ENCODE results near the gene EEFSEC. TPM values are rescaled to one million over a fixed set of nuclear protein-coding genes. Genes with fewer than 3 reads are reported as not detected.

The EEFSEC gene
- total RNA-seq, 1 donor: 8.0 TPM

DNA sequence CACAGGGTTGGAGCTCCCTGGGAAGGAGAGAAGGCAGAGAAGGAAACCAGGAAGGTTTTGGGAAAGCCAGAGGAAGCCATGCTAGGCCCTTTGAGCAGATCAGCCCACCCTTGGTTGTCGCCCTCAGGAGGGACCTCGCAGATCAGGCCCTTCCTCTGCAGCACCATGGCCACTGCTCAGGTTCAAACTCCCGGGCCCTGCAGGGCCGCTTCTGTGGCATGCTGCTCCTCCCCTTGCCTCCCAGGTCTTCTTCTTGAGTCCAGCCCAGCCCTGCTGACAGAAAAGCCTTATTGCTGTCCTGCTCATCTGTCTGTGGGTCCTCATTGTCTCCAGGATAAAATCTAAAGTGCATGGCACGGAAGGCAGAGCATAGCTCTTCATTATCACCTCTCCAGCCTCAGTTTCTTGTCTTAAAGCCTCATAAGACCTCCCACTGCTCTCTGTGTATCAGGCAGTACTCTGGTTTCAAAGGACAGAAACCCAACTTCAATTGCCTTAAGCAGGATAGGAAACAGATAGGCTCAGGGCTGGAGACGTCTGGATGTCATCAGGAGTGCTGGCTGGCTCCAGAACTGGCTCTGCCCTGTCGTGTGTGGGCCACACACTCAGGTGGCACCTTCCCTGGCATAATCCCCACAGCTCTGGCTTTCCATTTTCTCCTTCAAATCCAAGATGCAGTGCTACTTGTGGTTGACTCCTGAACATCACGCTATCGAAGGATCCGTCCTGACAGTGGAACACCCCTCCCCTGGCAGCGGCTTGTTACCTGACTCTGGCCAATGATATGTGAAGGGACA, 118.5 kb downstream of the EEFSEC start:
- Histone ChIP-seq H3K27me3 (ENCODE audit: insufficient read depth, low read length) (no peaks in the 10 kb centered on the region), H3K9me3 (ENCODE audit: low read depth, low read length) (no peaks in the 10 kb centered on the region), H3K4me3 (ENCODE audit: low read length) (no peak overlapping the region), H3K4me1 (ENCODE audit: insufficient read depth, low read length) (no peaks in the 10 kb centered on the region)

DNA sequence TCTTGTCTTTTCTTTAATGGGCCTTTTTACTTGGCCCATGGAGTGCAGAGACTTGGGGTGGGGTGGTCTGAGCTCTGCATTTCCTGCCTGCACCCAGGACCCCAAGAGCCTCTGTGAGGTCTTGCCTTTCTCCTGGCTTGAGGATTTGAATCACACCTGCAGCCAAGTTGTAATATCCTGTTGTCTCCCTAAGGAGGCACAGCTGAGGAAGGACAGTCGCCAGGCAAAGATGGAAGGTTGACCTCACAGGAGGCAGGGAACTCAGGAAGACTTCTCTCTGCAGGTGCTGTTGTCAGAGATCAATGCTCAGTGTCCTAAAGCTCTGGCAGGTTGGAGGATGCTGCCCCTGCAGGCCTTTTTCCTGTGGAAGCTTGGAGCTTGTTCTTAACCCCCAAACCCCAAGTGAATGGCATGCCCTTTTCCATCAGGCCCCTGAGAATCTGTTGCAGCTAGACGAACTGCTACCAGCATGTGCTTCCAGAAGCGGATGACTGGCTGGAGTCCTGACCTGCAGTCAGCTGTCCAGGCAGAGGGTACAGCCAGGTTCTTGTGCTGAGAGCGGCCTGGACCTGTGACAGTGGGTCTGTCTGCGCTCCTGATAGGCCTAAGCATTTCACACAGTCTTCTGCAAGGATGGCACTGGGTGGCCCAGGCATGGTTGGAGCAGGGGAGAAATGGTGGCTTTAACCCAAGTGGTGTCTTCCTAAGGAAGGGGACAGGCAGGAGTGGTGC, 120.0 kb downstream of the EEFSEC start:
- no peaks in the 10 kb centered on the region for H3K9me3 ChIP-seq (ENCODE audit: low read depth, low read length)
- no peaks in the 10 kb centered on the region for H3K4me1 ChIP-seq (ENCODE audit: insufficient read depth, low read length)
- no peaks in the 10 kb centered on the region for H3K27me3 ChIP-seq (ENCODE audit: insufficient read depth, low read length)
- no peak overlapping the region for H3K4me3 ChIP-seq (ENCODE audit: low read length)

DNA sequence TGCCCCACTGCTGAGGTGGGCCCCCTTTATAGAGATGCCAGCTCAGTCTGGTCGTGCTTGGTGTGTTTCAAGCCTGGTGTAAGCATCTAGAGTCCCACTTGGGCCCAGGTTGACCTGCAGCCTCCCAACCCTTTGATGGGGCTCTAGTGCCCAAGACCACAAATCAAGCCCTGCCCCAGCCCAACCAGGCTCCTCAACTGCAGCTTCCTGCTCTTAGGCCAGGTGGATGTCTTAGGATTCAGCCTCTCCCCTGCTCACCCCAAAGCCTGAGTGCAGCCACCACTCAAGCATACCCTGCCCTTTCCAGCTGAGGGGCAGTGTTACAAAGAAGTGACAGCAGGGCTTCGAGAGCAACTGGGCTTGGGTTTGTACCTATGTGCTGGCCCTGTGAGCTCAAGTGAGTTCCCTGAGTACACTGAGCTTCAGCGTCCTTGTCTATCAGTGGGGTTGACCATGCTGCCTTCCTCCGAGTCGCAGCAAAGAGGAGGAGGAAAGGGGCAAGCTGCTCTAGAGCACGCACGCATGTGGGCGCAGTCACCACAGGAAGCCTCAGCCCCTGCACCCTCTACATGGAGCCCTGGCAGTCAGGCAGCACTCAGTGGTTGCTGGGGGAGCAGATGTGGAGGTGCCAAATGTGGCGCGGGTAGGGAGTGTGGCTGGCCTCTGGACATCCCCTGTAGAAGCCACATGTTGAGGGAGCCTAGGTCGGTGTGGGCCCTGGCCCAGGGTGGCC, 120.7 kb downstream of the EEFSEC start:
- Histone ChIP-seq H3K27me3 (ENCODE audit: insufficient read depth, low read length) (no peaks in the 10 kb centered on the region), H3K4me3 (ENCODE audit: low read length) (no peak overlapping the region), H3K9me3 (ENCODE audit: low read depth, low read length) (no peaks in the 10 kb centered on the region), H3K4me1 (ENCODE audit: insufficient read depth, low read length) (no peaks in the 10 kb centered on the region)

DNA sequence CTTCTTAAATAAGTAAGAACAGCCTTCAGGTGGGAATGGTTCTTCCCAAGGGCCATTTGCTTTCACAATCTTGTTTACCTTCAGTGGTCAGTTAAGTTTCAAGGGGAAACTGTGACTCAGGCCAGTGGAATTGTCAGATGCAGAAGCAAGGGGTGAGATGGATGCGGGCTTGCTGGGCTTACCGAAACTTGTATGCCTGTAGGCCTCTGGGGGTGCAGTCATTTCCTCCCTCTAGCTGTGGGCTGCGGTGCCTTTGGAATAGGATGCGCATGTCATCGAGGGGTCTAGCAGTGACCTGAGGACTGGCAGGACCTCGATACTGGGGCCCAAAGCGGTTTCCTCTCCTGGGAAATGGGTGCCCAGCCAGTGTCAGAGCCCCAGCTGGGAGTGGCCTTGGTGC, 121.6 kb downstream of the EEFSEC start:
- Histone ChIP-seq H3K9me3 (ENCODE audit: low read depth, low read length) (no peaks in the 10 kb centered on the region), H3K4me1 (ENCODE audit: insufficient read depth, low read length) (no peaks in the 10 kb centered on the region), H3K4me3 (ENCODE audit: low read length) (no peak overlapping the region), H3K27me3 (ENCODE audit: insufficient read depth, low read length) (no peaks in the 10 kb centered on the region)

DNA sequence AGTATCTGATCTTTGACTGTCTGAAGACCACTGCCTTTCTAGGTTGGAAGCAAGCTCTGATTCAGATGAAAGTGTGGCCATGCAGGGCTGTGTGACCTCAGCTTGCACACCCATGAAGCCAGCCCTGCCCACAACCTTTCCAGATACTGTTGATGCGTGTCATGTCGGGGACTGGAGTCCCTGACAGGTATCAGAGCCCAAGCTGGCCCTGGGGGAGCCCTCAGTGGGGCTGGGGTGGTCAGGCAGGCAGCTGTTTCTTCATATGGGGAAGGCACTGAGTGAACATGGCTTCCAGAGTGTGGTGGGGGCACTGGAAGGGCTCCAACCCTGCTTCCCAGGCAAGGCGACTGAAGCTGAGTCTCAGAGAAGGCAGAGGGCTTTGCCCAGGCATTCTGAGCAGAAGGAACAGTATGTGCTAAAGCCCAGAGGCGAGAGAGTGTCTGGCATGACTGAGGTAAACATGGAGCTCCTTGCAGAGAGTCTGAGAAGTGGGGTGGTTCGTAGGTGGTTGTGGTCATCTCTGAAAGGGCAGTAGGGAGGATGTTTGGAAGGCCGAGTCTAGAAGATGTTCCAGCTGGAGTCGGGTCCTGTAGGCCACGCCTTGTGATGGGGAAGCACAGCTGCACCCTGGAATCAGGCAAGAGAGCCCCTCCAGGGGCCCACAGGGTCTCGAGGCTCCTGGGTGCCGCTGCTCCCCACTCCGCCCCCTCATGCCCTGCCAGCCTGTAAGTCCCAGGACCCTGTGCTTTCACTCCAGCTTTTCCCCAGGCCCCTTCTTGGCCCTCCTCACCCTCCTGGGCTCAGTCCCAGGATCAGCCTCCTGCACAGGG, 122.2 kb downstream of the EEFSEC start:
- Histone ChIP-seq H3K27me3 (ENCODE audit: insufficient read depth, low read length) (no peaks in the 10 kb centered on the region), H3K4me3 (ENCODE audit: low read length) (no peak overlapping the region), H3K9me3 (ENCODE audit: low read depth, low read length) (no peaks in the 10 kb centered on the region), H3K4me1 (ENCODE audit: insufficient read depth, low read length) (no peaks in the 10 kb centered on the region)

DNA sequence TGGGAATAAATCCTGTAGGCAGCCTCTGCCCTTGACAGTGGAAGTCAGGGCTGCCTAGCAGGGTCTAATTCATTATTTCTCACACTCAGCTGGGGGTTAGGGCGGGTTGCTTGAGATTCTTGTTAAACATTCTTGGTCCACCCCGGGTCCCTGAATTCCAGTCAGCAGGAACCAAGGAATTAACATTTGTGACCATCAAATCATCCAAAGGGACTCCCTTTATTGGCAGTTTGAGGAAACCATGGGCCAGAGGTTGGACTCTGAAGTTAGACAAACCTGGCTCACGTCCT, 122.8 kb downstream of the EEFSEC start:
- Histone ChIP-seq H3K4me1 (ENCODE audit: insufficient read depth, low read length) (no peaks in the 10 kb centered on the region), H3K9me3 (ENCODE audit: low read depth, low read length) (no peaks in the 10 kb centered on the region), H3K27me3 (ENCODE audit: insufficient read depth, low read length) (no peaks in the 10 kb centered on the region), H3K4me3 (ENCODE audit: low read length) (no peak overlapping the region)

DNA sequence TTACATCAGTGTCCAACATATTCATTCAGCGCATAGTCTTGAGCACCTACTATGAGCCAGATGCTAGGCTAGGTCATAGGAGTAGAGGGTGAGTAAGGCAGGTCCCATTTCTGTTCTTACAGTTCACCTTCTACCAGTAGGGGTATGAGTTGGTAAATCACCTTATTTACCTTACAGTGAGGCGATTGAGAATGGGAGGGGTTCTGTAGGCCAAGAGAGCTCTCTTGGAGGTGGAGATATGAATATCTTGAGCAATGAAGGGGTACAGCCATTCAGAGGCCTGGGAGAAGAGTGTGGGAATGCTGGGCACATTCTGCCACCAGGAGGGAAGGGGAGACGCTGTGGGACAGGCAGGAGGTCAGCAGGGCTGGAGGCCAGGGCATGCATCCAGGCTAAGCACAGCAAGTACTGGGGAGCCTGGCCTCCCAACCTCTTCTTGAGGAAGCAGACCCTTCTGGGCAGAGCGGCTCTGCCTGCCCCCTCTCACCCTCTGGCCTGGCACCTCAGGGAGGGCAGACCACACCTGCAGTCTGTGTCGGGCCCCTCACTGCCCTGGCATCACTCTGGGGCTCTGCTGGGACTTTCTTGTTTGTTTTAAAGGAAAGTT, 123.4 kb downstream of the EEFSEC start:
- Histone ChIP-seq H3K4me1 (ENCODE audit: insufficient read depth, low read length) (no peaks in the 10 kb centered on the region), H3K27me3 (ENCODE audit: insufficient read depth, low read length) (no peaks in the 10 kb centered on the region), H3K4me3 (ENCODE audit: low read length) (no peak overlapping the region), H3K9me3 (ENCODE audit: low read depth, low read length) (no peaks in the 10 kb centered on the region)

DNA sequence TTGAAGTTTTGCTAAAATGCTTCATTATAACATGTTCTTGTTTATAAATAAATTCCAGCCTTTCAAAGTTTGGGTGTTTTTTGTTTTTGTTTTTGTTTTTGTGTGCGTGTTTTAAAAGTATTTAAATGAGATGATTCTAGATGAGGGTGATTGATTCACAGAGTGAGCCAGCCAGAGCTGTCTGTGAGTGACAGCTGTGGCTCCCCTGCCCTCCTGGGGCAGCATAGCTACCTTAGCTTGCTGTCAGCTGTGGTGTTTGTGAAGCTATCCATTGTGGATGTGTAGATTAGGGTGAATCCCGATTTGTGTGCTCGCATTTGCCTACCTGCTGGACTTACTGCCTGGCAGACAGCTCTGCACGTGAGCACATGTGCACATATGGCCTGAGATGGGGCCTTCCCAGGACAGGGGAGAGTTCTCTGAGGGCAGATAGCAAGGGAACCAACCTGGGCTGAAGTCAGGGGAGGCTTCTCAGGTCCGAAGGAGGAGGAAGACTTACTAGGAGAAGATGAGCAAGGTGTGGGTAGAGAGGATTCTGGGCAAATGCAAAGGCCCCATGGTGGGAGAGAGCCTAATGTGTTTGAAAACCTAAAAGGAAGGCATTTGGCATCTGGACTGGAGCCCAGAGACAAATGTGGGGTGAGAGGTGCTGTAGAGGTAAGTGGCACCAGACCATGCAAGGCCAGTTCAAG, 124.2 kb downstream of the EEFSEC start:
- Histone ChIP-seq H3K27me3 (ENCODE audit: insufficient read depth, low read length) (no peaks in the 10 kb centered on the region), H3K4me1 (ENCODE audit: insufficient read depth, low read length) (no peaks in the 10 kb centered on the region), H3K4me3 (ENCODE audit: low read length) (no peak overlapping the region), H3K9me3 (ENCODE audit: low read depth, low read length) (no peaks in the 10 kb centered on the region)

DNA sequence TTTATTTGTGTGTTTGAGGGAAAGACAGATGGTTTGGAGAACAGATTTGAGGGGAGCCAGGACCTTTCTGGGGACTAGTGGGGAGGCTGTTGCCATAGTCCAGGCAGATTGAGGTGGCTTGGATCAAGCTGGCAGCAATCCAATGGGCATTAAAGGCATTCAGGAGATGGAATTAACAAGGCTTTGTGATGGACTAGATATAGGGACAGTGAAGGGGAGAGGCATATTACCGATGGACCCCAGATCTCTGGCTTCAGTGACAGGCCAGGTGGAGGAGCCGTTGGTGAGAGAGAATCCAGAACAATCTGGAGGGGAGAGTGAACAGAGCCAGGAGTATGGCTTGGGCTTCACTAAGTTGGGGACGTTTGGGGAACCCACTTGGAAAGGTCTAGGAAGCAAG, 124.8 kb downstream of the EEFSEC start:
- H3K4me1 ChIP-seq (ENCODE audit: insufficient read depth, low read length): no peaks in the 10 kb centered on the region

DNA sequence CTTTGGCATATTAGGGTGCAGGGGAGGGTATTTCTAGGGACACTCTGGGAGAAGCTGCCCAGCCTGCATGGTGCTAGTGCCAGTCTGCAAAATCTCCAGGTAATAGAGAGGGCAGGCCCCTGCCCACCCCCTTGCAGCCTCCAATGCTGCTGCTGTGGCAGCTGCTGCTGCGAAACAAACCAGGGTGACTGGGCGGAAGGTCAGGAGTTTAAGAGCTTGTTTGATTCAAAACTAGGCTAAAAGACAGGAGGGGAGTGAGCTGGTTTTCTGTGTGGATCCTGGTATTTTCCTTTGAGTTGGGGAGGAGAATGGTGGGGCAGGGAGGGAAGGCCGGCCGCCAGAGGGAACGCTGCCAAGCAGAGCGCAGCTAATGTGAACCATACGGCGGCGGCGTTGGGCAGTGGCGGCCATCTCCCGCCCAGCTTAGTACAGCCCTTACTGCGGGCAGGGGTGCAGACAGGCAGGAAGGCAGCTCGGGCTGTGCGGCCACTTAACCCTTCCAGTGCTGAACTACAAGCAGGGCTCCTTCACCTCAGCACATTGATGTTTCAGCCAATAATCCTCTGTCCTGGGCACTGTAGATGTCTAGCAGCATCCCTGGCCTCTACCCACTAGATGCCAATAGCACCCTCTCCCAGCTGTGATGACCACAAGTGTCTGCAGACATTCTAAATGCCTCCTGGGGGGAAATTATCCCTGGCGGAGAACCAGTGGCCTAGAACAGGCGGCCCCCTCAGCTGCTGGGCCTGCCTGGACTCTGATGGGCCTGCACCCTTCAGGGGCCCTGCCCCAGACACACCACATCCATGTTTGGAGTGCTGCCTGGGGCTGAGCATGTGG, 125.7 kb downstream of the EEFSEC start:
- H3K9me3 ChIP-seq (ENCODE audit: low read depth, low read length): no peaks in the 10 kb centered on the region
- no peak overlapping the region for H3K4me3 ChIP-seq (ENCODE audit: low read length)
- no peaks in the 10 kb centered on the region for H3K4me1 ChIP-seq (ENCODE audit: insufficient read depth, low read length)
- H3K27me3 ChIP-seq (ENCODE audit: insufficient read depth, low read length): no peaks in the 10 kb centered on the region

More for the DNA sequence above, 124.8 kb downstream of the EEFSEC start:
- Histone ChIP-seq H3K4me3 (ENCODE audit: low read length) (no peak overlapping the region), H3K9me3 (ENCODE audit: low read depth, low read length) (no peaks in the 10 kb centered on the region), H3K27me3 (ENCODE audit: insufficient read depth, low read length) (no peaks in the 10 kb centered on the region)

DNA sequence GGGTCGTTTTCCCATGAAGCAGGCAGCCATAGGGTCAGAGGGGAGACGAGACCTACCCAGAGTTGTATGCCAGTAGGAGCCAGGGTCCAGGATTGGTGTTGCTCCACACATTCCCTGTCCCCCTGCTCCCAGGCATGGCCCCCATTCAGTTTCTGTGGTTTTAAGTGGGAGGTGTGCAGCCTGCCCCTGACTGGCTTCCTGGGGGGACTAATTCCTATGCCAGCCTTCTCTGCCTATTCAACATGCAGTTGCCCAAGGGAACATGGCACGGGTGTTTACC, 126.3 kb downstream of the EEFSEC start:
- no peak overlapping the region for H3K4me3 ChIP-seq (ENCODE audit: low read length)
- no peaks in the 10 kb centered on the region for H3K9me3 ChIP-seq (ENCODE audit: low read depth, low read length)
- no peaks in the 10 kb centered on the region for H3K4me1 ChIP-seq (ENCODE audit: insufficient read depth, low read length)
- no peaks in the 10 kb centered on the region for H3K27me3 ChIP-seq (ENCODE audit: insufficient read depth, low read length)

DNA sequence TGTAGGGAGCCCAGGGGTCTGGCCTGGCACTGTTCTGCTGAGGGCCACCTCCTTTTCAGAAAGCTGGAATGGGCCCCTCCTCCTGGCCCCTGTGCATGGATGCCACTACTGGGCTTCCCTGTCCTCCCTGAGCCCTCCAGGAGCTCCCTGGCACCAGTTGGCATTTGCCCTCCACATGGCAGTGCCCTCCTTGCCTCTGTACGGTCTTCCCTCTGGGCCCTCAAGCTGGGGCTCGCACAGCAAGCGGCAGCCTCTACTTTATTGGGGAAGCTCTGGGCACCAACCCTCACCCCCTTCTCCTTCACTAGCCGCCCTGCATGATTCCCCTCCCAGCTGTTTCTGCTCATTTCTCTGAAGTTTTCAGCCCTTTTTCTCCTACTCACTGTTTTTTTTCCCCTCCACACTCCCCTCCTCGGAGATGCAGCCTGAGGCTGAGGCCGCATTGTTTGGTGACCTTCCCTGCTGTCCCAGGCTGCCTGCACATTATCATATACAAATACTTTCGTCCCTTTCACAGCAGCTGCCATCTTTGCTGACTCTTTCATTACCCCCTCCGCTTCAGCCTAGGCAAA, 127.3 kb downstream of the EEFSEC start:
- Histone ChIP-seq H3K9me3 (ENCODE audit: low read depth, low read length) (no peaks in the 10 kb centered on the region), H3K27me3 (ENCODE audit: insufficient read depth, low read length) (no peaks in the 10 kb centered on the region), H3K4me1 (ENCODE audit: insufficient read depth, low read length) (no peaks in the 10 kb centered on the region), H3K4me3 (ENCODE audit: low read length) (no peak overlapping the region)

DNA sequence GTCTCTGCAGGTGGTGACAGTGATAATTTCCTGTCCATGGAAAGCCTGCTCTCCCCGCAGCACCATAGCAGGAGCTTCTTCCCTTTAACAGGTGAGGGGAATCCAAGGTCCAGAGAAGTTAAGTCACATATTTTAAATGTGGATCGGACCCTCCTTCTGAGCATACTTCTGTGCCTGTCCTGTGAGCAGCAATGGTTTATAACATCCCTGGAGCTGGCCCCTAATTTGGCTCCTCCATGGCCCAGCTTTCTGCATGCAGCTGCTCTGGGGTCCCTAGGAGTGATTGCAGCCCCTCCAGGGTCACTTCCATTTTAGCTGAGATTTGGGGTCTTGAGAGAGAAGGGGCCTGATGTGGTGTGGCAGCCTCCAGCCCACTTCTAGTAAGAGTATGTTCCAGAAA, 127.8 kb downstream of the EEFSEC start:
- Histone ChIP-seq H3K9me3 (ENCODE audit: low read depth, low read length) (no peaks in the 10 kb centered on the region), H3K27me3 (ENCODE audit: insufficient read depth, low read length) (no peaks in the 10 kb centered on the region), H3K4me1 (ENCODE audit: insufficient read depth, low read length) (no peaks in the 10 kb centered on the region), H3K4me3 (ENCODE audit: low read length) (no peak overlapping the region)
